ENCODE measurements around the gene GPER1. TPM values are rescaled to one million over a fixed set of nuclear protein-coding genes. Genes with fewer than 3 reads are reported as not detected.

GPER1 gene
- total and polyA plus RNA-seq, 2 experiments from 2014 or later = 0.89 TPM; not detected in 1

GRCh38 chr7:1092806-1093501 is 5.0 kb downstream of the GPER1 start (continued):
- TF ChIP-seq ZNF114 (CRISPR knock-in tag; IDR thresholded peaks at IDR 0.05) = no peak
- TF ChIP-seq ZNF331 (CRISPR knock-in tag; IDR thresholded peaks at IDR 0.05; ENCODE audit: low read depth) = no peak
- no peak for TF ChIP-seq REST (IDR thresholded peaks at IDR 0.05; ENCODE audit: unreplicated experiment)
- TF ChIP-seq, protein P1, sequence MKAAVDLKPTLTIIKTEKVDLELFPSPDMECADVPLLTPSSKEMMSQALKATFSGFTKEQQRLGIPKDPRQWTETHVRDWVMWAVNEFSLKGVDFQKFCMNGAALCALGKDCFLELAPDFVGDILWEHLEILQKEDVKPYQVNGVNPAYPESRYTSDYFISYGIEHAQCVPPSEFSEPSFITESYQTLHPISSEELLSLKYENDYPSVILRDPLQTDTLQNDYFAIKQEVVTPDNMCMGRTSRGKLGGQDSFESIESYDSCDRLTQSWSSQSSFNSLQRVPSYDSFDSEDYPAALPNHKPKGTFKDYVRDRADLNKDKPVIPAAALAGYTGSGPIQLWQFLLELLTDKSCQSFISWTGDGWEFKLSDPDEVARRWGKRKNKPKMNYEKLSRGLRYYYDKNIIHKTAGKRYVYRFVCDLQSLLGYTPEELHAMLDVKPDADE (IDR thresholded peaks at IDR 0.05) = no peak
- no peak for TF ChIP-seq NANOG (IDR thresholded peaks at IDR 0.05; ENCODE audit: borderline replicate concordance)
- TF ChIP-seq STAT1 (IDR thresholded peaks at IDR 0.05; ENCODE audit: unreplicated experiment) = no peak
- TF ChIP-seq EZH2phosphoT487 (IDR thresholded peaks at IDR 0.05; ENCODE audit: unreplicated experiment) = no peak

GRCh38 chr7:1093502-1093843 is 5.6 kb downstream of the GPER1 start:
- no peaks in the 10 kb centered on the region for H3K9me2 ChIP-seq (ENCODE audit: insufficient read depth)
- Mint-ChIP-seq H3K9me3 (peaks cover 3% of the 10 kb centered on the region; the same call in 1 of the 3 replicates), H3K27me3 (ENCODE audit: insufficient read depth, low read depth, poor library complexity) (peaks cover 8% of the 10 kb centered on the region), H3K27ac (no peak overlapping the region), H3K4me3 (no peak overlapping the region), H3K4me1 (peaks cover 6% of the 10 kb centered on the region), H3K36me3 (ENCODE audit: low read depth) (peaks cover 14% of the 10 kb centered on the region)
- no peaks in the 10 kb centered on the region for H3K27me3 ChIP-seq (ENCODE audit: insufficient read depth)
- no peaks in the 10 kb centered on the region for H3F3A ChIP-seq (replicated peaks; ENCODE audit: low read depth)
- DNase-seq (ENCODE audit: low spot score) (no peak), ATAC-seq (no peak)
- no peak overlapping the region for H3K4me3 ChIP-seq
- no peak overlapping the region for H3K27ac ChIP-seq (ENCODE audit: low read depth)
- no peaks in the 10 kb centered on the region for H3K36me3 ChIP-seq (ENCODE audit: insufficient read depth)
- peaks cover 21% of the 10 kb centered on the region for H3K79me2 ChIP-seq (replicated peaks; ENCODE audit: insufficient read depth)
- H2AFZ ChIP-seq = no peak overlapping the region
- no peak overlapping the region for H3K4me2 ChIP-seq
- no peaks in the 10 kb centered on the region for H3K4me1 ChIP-seq (ENCODE audit: insufficient read depth)
- H4K20me1 ChIP-seq (replicated peaks; ENCODE audit: insufficient read depth) = no peaks in the 10 kb centered on the region; the same call in 1 of the 2 replicates
- TF ChIP-seq REST (IDR thresholded peaks at IDR 0.05; ENCODE audit: unreplicated experiment) (no peak), CREB1 (CRISPR knock-in tag; IDR thresholded peaks at IDR 0.05; ENCODE audit: low read depth) (no peak), ZNF114 (CRISPR knock-in tag; IDR thresholded peaks at IDR 0.05) (no peak), CTCF (conservative IDR thresholded peaks at IDR 0.05; ENCODE audit: low read depth in 2 of 2) (no peak)
- TF ChIP-seq, protein P1 (IDR thresholded peaks at IDR 0.05) = no peak
